Fibroblast of skin of left biceps (primary cell): ENCODE measurements around the gene FBXO47.

Experiments used
- DNase-seq, 2 experiments: peaks; one replicate each; pipeline ENCODE4 v3.0.0-alpha.2; 2013; ENCODE audit warnings: low read depth in 2 of 2

FBXO47 gene

DNA sequence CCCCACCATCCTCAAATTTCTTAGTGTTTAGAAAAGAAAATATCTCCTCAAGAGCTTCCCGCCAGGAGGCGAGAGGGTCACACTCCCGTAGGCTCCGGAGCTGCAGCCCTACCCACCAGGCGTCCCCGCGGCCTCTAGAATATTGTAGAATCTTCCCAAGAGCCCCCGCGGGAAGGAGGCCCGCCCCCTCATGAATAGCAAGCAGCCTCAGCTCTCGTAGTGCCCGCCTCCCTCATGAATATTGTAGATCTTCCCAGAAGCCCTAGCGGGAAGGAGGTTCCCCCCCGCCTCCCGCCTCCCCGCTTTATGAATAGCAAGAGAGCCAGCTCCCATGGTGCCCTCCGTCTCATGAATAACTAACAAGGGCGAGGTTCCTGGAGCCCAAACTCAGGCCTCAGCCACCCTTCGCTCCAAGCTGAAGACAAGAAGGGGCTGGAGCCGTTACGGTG is at the start of gene FBXO47:
Gene FBXO47 (minus strand): TSS at position 114 of the 449 bp plus-strand sequence. CDS start 4,378 bp downstream, outside the sequence.
- DNase-seq: peak; percentile 51 to 54

- no peak for DNase-seq
Measured at GRCh38 chr17:39016193-39017153, 49.3 kb upstream of the FBXO47 start.

GRCh38 chr17:39015546-39015935 is 48.3 kb upstream of the FBXO47 start:
- DNase-seq: no peak

- DNase-seq: no peak
Measured at GRCh38 chr17:39014795-39015545, 47.8 kb upstream of the FBXO47 start.

GRCh38 chr17:39014044-39014794 is 47.0 kb upstream of the FBXO47 start:
- no peak for DNase-seq

DNA sequence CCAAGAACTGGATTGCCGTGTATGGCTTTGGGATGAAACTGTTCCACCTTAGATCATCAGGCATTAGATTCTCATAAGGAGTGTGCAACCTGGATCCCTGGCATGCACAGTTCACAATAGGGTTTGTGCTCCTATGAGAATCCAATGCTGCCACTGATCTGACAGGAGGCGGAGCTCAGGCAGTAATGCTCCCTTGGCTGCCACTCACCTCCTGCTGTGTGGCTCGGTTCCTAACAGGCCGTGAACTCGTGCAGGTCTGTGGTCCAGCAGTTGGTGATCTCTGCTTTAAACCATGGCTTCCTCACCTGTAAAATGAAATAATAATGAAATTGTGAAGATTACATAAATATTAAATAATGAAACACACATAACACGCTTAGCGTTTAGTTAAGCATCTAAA is 45.5 kb upstream of the FBXO47 start:
- no peak for DNase-seq

DNA sequence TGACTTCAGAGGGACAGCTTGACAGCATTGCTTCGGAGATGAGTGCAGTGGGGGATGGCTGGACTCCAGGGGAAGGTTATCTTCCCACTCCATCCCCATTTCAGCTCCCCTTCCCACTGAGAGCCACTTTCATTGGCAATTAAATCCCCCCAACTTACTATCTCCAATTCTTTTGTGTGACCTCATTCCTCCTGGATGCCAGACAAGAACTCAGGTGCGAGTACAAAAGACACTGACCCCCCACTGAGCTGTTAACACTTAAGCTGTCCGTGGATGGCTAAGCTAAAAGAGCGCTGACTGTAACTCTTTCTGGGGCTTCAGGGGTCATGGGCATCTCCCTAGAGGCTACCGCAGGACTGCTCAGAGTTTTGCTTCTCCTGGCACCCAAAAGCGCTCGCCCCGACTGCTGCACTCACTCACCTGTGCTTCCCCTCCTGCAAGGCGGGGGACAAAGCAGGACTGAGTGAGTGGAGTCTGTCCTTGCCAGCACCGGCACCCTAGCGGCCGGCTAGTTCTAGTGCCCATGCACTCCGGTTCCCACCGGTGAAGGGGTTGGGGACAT is 44.8 kb upstream of the FBXO47 start:
- DNase-seq: no peak

DNA sequence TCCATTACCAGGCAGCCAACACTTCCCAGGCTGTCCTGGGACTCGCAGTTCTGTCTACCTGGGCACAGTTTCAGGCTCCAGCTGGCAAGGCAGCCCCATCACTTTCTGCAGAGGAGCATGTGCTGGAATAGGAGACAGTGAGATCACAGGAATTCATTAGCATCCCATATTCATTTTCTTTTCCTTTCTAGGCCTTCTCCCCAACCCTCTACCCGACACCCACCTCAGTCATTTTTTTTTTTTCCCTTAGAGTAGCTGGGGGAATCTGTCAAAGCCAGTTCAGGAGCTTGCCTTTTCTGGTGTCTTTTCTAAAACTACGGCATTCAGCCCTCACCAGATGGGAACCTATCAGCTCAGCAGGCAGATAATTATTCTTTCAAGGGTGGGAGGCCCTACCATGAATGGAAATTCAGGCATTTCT is 42.4 kb upstream of the FBXO47 start:
- no peak for DNase-seq

DNA sequence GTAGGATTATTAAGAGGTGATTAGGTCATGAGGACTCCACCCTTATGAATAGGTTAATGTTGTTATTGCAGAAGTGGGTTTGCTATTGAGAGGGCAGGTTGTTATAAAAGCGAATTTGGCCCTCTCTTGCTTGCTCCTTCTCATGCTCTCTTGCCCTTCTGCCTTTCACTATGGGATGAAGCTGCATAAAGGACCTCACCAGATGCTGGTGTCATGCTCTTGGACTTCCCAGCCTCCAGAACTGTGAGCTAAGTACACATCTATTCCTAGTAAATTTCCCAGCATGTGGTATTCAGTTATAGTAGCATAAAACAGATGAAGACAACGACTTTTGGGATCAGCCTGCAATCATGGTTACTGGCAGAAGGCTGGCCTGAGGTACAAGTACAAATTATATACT is 41.4 kb upstream of the FBXO47 start:
- no peak for DNase-seq

GRCh38 chr17:39002991-39003715 is 36.0 kb upstream of the FBXO47 start:
- DNase-seq: no peak

DNA sequence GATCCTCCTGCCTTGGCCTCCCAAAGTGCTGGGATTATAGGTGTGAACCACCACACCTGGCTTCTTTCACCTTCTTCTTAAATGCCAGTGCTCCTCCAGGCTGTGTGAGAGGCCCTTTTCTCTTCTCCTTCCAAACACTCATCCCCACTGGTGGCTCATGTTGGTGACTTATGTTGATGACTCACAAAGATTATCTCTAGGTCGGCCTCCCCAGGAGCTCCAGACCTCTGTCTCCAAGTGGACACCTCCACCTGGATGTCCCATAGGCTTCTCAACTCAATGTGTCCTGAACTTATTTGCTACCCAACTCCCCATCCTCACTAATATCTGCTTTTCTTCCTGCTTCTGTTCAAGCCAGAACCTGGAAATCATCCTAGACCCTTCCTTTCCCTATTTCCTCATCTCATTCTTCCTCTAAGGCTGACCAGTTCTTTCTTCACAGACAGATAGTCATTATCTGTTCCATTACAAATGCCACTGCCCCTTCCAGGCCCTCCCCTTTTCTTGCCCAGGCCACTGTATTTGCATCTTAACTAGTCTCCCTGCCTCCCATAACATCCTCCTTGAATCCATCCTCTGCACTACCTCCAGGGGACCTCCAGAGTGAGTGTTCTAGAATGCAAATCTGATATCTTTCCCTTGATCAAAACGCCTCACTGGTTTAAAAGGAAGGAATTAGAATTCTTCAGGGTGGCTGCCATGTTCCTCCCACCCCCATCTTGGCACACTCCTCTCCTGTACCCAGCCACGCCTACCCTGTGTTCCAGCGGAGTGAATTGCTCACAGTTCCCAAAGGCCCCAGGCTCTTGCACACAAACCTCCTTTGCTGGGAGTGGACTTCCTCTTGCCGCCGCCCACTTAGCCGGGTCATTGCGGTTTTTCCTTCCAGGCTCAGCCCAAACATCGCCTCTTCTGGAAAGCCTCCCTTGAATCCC is 34.8 kb upstream of the FBXO47 start:
- DNase-seq: no peak

- DNase-seq: no peak
Measured at GRCh38 chr17:39000021-39000601, 32.9 kb upstream of the FBXO47 start.

GRCh38 chr17:38996660-38997337 is 29.6 kb upstream of the FBXO47 start:
- DNase-seq: no peak

- no peak for DNase-seq
Measured at GRCh38 chr17:38994026-38994425, 26.8 kb upstream of the FBXO47 start.

GRCh38 chr17:38984666-38985065 is 17.5 kb upstream of the FBXO47 start:
- no peak for DNase-seq

DNA sequence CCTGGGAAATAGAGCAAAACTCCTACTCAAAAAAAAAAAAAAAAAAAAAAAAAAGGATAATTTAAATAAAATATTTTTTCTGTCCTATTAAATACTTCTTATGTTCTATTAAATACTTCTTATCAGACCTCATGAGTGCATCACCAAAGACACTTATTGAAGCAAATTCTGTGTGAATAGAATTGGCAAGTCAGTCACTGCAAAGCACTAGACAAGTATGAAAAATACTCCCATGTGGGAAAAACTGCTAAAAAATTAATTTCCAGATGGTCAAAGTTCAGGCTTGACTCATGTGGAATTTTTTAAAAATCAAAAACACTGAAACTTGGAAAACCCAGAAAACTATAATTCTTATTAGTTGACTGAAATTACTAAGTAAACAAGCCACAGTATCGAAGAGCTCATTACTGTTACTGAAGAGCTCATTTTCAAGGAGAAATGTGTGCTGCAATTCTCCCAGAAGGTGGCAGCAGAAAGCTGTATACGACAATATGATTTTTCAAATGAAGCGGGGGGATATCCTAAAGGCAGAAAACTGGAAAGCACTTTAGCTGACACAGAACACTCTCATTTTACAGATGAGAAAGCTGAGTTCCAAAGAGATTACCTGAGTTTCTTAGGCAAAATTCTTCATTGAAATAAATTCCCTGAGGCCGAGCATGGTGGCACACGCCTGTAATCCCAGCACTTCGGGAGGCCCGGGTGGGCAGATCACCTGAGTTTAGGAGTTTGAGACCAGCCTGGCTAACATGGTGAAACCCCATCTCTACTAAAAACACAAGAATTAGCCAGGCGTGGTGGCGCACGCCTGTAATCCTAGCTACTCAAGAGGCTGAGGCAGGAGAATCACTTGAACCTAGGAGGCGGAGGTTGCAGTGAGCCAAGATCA is 15.9 kb upstream of the FBXO47 start:
- peak; percentile 42 to 45 for DNase-seq

GRCh38 chr17:38981636-38982035 is 14.4 kb upstream of the FBXO47 start:
- no peak for DNase-seq
